Esophagus muscularis mucosa (tissue), 4 donors: ENCODE results near the gene MTUS2. TPM values are rescaled to one million over a fixed set of nuclear protein-coding genes. Genes with fewer than 3 reads are reported as not detected.

Experiments
- DNase-seq: peaks from one replicate; pipeline ENCODE4 v3.0.0-alpha.2; 2017; ENCODE audit errors: extremely low spot score
- H3K27ac ChIP-seq, 4 donors: fragments of 200-600 bp; sonication (generic); replicated peaks in 1 of 4; 1 replicate in 3 of 4; 2 replicates in 1 of 4; pipeline ENCODE4 v1.5.1; 2016 to 2019; ENCODE audit warnings: mild to moderate bottlenecking in 1 of 4
- H3K27me3 ChIP-seq, 4 donors: fragments of 200-600 bp; sonication (generic); one replicate each; pipeline versions ENCODE4 v1.5.1 to v1.6.0; 2016 to 2019
- H3K36me3 ChIP-seq, 4 donors: fragments of 200-600 bp; sonication (generic); one replicate each; pipeline ENCODE4 v1.5.1; 2016 to 2019
- H3K4me1 ChIP-seq, 4 donors: fragments of 200-600 bp; sonication (generic); one replicate each; pipeline ENCODE4 v1.5.1; 2016 to 2019
- H3K4me3 ChIP-seq, 4 donors: fragments of 200-600 bp; sonication (generic); 1 replicate in 2 of 4; 2 replicates in 2 of 4; pipeline ENCODE4 v1.5.1; 2016 to 2019; ENCODE audit warnings: mild to moderate bottlenecking in 4 of 4, moderate library complexity in 1 of 4
- H3K9me3 ChIP-seq, 4 donors: fragments of 200-600 bp; sonication (generic); 1 replicate in 3 of 4; 2 replicates in 1 of 4; pipeline ENCODE4 v1.5.1; 2016 to 2019
- CTCF ChIP-seq, 3 experiments: fragments of 200-600 bp in 2 of 3; fragments of 450-650 bp in 1 of 3; sonication (generic) in 2 of 3; IDR thresholded peaks; one replicate each; pipeline ENCODE4 v1.5.1; 2017 to 2019; ENCODE audit warnings: antibody characterized with exemption in 3 of 3, mild to moderate bottlenecking in 2 of 3, moderate library complexity in 1 of 3
- EP300 ChIP-seq: sonication (generic); formaldehyde crosslinking; IDR thresholded peaks from one replicate; pipeline ENCODE4 v1.6.1; 2017; ENCODE audit warnings: antibody characterized with exemption
- POLR2A ChIP-seq: fragments of 450-650 bp; IDR thresholded peaks from one replicate; pipeline ENCODE4 v1.6.1; 2017; ENCODE audit warnings: antibody characterized with exemption, moderate library complexity, mild to moderate bottlenecking, low read depth
- POLR2AphosphoS5 ChIP-seq, 2 donors: sonication (generic); formaldehyde crosslinking; IDR thresholded peaks; one replicate each; pipeline ENCODE4 v1.6.1; 2017; ENCODE audit warnings: antibody characterized with exemption in 2 of 2
- WGBS: methylation state at CpG from one replicate; pipeline ENCODE4 v1.1.5; 2018; 5-methylcytosine and 5-hydroxymethylcytosine counted together
- intact Hi-C: fragments of 100-400 bp; cut with DNase I; formaldehyde crosslinking; loops from one replicate; pipeline ENCODE4 v1.15.1; 2023
- total RNA-seq, 4 donors: library from RNA; depleted of rRNA; stranded (reverse); fragments of >200 nt; gene quantifications; one replicate each; pipeline versions ENCODE4 v1.1.0 to v1.2.1, GENCODE V29; 2016

MTUS2 gene
- total RNA-seq, 4 donors from 2014 or later: 7.1 to 46.2 (median 12.8) TPM

GRCh38 chr13:29481603-29482002 lies 661.5 kb downstream of the MTUS2 start:
- intact Hi-C loops: no loop called here
- DNase-seq: no peak
- Histone ChIP-seq H3K9me3 (no peaks in the 10 kb centered on the region), H3K36me3 (peaks cover 0 to 3% (median 0%) of the 10 kb centered on the region in 4 donors), H3K27me3 (no peaks in the 10 kb centered on the region), H3K27ac (no peak overlapping the region), H3K4me3 (no peak overlapping the region), H3K4me1 (no peaks in the 10 kb centered on the region)
- TF ChIP-seq POLR2A (no peak), EP300 (no peak), CTCF (IDR thresholded peaks at IDR 0.05) (no peak), POLR2AphosphoS5 (IDR thresholded peaks at IDR 0.05) (no peak)
- 95% methylated on average over 5 of the region's 5 CpGs for WGBS

- Histone ChIP-seq H3K27me3 (peaks cover 0 to under 1% (median 0%) of the 10 kb centered on the region in 4 donors), H3K27ac (no peak overlapping the region), H3K4me3 (no peak overlapping the region), H3K4me1 (no peaks in the 10 kb centered on the region), H3K36me3 (peaks cover 0 to 3% (median 0%) of the 10 kb centered on the region in 4 donors), H3K9me3 (no peaks in the 10 kb centered on the region)
- WGBS: 86% methylated on average over 4 of the region's 4 CpGs
- intact Hi-C loops: no loop called here
- no peak for TF ChIP-seq EP300
- no peak for TF ChIP-seq POLR2AphosphoS5 (IDR thresholded peaks at IDR 0.05)
- no peak for TF ChIP-seq CTCF (IDR thresholded peaks at IDR 0.05)
- no peak for TF ChIP-seq POLR2A
- no peak for DNase-seq
Measured at GRCh38 chr13:29482504-29482903, 662.4 kb downstream of the MTUS2 start.

GRCh38 chr13:29483211-29483610 lies 663.1 kb downstream of the MTUS2 start:
- TF ChIP-seq EP300 (no peak), POLR2AphosphoS5 (IDR thresholded peaks at IDR 0.05) (no peak), POLR2A (no peak), CTCF (IDR thresholded peaks at IDR 0.05) (no peak)
- intact Hi-C loops: no loop called here
- H3K4me3 ChIP-seq: no peak overlapping the region
- no peak for DNase-seq
- H3K27me3 ChIP-seq: peaks cover 0 to 3% (median 0%) of the 10 kb centered on the region in 4 donors
- no peak overlapping the region for H3K27ac ChIP-seq
- WGBS: 84% methylated on average over 3 of the region's 15 CpGs
- H3K36me3 ChIP-seq: peaks cover 0 to 6% (median 3%) of the 10 kb centered on the region in 4 donors
- H3K9me3 ChIP-seq: no peaks in the 10 kb centered on the region
- H3K4me1 ChIP-seq: no peaks in the 10 kb centered on the region

- no peak for TF ChIP-seq EP300
- TF ChIP-seq POLR2A: no peak
- no peak for TF ChIP-seq POLR2AphosphoS5 (IDR thresholded peaks at IDR 0.05)
- no peak for TF ChIP-seq CTCF (IDR thresholded peaks at IDR 0.05)
- intact Hi-C loops: no loop called here
- H3K4me3 ChIP-seq: no peak overlapping the region
- DNase-seq: no peak
- H3K27ac ChIP-seq: no peak overlapping the region
- H3K36me3 ChIP-seq: peaks cover 0 to 10% (median 3%) of the 10 kb centered on the region in 4 donors
- H3K4me1 ChIP-seq: no peaks in the 10 kb centered on the region
- WGBS: 80% methylated on average over 4 of the region's 4 CpGs
- H3K27me3 ChIP-seq: peaks cover 0 to 3% (median 0%) of the 10 kb centered on the region in 4 donors
- H3K9me3 ChIP-seq: no peaks in the 10 kb centered on the region
Measured at GRCh38 chr13:29483623-29484022, 663.5 kb downstream of the MTUS2 start.

GRCh38 chr13:29484236-29484635 lies 664.1 kb downstream of the MTUS2 start:
- no peaks in the 10 kb centered on the region for H3K9me3 ChIP-seq
- intact Hi-C loops: no loop called here
- peaks cover 0 to 3% (median 0%) of the 10 kb centered on the region in 4 donors for H3K27me3 ChIP-seq
- 79% methylated on average over 7 of the region's 7 CpGs for WGBS
- no peak for DNase-seq
- no peak overlapping the region for H3K4me3 ChIP-seq
- no peaks in the 10 kb centered on the region for H3K4me1 ChIP-seq
- no peak overlapping the region for H3K27ac ChIP-seq
- peaks cover 0 to 11% (median 5%) of the 10 kb centered on the region in 4 donors for H3K36me3 ChIP-seq
- TF ChIP-seq EP300 (no peak), POLR2AphosphoS5 (IDR thresholded peaks at IDR 0.05) (no peak), CTCF (IDR thresholded peaks at IDR 0.05) (no peak), POLR2A (no peak)
